ENCODE results near the gene MAP3K13.

Gene MAP3K13

DNA sequence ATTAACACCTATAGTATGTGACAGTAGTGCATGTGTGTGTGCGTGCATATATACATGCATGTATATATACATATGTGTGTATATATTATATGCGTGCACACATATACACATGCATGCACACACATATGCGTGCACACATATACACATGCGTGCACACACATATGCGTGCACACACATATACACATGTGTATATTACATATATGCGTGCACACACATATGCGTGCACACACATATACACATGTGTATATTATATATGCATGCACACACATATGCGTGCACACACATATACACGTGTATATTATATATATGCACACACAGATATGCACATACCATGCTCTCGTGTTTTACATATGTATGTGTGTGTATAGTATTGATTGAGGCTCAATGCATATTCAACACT lies 42.0 kb upstream of the MAP3K13 start:
- TF ChIP-seq, protein P1, sequence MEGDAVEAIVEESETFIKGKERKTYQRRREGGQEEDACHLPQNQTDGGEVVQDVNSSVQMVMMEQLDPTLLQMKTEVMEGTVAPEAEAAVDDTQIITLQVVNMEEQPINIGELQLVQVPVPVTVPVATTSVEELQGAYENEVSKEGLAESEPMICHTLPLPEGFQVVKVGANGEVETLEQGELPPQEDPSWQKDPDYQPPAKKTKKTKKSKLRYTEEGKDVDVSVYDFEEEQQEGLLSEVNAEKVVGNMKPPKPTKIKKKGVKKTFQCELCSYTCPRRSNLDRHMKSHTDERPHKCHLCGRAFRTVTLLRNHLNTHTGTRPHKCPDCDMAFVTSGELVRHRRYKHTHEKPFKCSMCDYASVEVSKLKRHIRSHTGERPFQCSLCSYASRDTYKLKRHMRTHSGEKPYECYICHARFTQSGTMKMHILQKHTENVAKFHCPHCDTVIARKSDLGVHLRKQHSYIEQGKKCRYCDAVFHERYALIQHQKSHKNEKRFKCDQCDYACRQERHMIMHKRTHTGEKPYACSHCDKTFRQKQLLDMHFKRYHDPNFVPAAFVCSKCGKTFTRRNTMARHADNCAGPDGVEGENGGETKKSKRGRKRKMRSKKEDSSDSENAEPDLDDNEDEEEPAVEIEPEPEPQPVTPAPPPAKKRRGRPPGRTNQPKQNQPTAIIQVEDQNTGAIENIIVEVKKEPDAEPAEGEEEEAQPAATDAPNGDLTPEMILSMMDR (IDR thresholded peaks at IDR 0.05): no peak
- TF ChIP-seq ZFX (IDR thresholded peaks at IDR 0.05; ENCODE audit: borderline replicate concordance): no peak
- H3K27ac ChIP-seq: no peak overlapping the region

DNA sequence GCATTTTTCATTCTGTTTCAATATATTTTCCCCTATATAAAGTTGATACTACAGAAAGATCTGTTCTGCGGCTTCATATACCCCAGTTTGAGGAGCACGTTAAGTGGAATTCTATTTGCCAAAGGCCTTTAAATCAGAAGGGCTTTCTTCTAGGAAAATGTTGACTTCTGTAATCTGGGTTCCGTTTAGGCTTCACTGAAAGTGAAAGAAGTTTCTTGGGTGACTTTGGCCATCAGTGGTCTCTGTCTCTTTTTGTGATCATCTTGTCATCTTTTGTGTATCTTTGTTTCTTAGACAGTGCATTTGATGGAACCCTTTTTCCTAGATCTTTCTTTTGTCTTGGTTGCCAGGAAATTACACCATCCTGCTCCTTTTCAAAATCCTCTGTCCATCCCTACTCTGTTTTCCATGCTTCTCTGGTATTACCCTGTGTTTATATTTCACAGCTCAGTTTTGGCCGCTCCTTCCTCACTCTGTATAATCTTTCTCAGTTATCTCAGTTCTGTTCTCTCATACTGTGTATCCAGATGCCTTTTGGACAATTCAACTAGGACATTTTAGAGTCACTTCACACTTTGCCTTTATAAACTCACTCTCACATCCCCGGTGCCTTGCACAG lies 40.7 kb upstream of the MAP3K13 start:
- no peak overlapping the region for H3K27ac ChIP-seq
- TF ChIP-seq, protein P1 (IDR thresholded peaks at IDR 0.05): no peak
- no peak for TF ChIP-seq ZFX (IDR thresholded peaks at IDR 0.05; ENCODE audit: borderline replicate concordance)

DNA sequence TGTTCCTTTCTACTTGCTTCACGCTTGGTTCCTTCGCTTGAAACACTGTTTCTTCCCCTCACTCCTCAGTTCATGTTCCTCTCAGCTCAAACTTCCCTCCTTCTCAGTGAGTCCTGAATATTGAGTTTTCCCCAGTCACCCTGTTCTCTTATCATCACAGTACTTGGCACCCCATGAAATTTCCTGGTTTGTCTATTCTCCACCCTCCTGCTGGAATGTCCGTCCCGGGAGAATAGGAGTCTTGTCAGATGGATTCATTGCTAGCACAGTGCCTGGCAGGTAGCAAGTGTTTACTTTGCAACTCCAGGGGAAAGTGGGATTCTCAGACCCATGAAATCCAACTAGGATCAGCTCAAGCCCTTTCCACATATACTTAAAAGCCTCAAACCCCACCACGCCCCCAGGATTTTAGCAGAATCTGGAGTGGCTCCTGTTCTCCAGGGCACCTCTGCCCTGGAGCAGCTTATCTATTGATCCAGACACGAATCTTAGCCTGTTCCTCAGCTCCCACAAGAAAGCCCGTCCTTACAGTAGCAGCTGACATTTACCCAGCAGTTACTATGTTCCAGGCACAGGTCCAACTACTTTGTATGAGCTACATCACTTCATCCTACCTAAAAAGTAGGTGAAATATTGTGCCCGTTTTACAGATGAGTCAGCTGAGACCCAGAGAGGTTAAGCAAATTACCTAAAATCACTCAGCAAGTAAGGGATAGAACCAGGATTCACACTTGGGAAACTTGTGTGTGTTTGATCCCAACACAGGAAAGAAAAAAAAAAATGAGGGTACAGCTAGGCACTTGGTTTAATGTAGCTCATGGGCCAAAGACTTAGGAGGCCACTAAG lies 36.8 kb upstream of the MAP3K13 start:
- no peak overlapping the region for H3K27ac ChIP-seq
- TF ChIP-seq, protein P1 (IDR thresholded peaks at IDR 0.05): no peak
- no peak for TF ChIP-seq ZFX (IDR thresholded peaks at IDR 0.05; ENCODE audit: borderline replicate concordance)

DNA sequence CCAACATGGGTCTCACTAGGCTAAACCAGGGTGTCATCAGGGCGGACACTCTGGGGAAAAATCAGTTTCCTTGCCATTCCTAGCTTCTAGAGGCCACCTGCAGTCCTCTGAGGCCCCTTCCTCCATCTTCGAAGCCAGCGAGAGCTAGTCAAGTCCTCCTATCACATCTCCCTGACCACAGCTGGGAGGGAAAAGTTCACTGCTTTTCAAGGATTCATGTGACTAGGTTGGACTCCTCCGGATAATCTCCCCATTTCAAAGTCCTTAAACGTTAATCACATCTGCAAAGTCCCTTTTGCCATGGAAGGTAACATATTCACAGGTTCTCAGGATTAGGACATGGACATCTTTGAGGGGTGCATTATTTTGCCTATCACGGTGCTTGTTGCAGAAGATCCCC lies 35.9 kb upstream of the MAP3K13 start:
- H3K27ac ChIP-seq: no peak overlapping the region
- TF ChIP-seq, protein P1 (IDR thresholded peaks at IDR 0.05): no peak
- no peak for TF ChIP-seq ZFX (IDR thresholded peaks at IDR 0.05; ENCODE audit: borderline replicate concordance)

DNA sequence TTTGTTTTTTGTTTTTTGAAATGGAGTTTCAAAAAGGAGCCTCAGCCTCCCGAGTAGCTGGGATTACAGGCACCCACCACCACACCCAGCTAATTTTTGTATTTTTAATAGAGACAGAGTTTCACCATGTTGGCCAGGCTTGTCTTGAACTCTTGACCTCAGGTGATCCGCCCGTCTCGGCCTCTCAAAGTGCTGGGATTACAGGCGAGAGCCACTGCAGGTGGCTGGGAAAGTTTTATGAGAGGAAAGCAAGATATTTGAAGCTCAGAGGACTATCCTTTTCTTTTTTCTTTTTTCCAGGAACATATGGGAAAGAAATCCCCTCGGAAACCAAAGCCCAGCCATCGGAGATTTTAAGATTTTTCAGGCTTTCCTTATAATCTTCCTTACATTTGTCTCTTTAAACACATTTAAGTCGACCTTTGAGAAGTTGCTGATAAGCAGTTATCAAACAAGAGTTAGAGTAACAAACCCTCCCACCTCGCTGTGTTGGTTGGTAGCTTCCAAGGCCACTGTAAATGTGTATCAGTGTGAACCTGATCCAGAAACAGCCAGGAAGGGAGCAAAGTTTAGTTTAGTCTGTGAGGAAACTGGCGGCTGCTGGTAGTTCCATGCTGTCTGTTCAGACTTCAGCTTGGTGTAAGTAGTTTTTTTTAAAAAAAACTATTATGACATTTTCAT lies 34.5 kb upstream of the MAP3K13 start:
- H3K27ac ChIP-seq: peak overlapping the region; percentile 10; the same call in 1 of the 2 replicates
- TF ChIP-seq, protein P1 (IDR thresholded peaks at IDR 0.05): no peak
- no peak for TF ChIP-seq ZFX (IDR thresholded peaks at IDR 0.05; ENCODE audit: borderline replicate concordance)

DNA sequence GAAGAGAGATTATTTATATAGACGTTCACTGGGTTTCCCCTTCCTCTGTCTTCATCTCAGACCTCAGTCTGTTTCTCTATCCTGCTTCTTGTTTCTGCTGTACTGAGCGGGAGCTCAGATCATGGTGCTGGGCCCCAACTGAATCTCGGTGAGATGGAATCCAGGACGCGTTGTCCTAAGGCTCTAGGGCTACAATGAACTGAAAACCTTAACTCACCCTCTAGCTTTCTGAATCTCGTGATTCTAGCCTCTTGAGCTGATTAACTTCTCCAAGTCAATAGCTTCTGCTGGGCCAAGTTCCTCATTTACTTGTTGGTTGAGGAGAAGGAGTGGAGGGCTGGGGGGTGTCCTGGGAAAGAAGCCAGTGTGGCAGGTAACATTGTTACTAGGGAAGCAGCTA lies 32.7 kb upstream of the MAP3K13 start:
- no peak for TF ChIP-seq ZFX (IDR thresholded peaks at IDR 0.05; ENCODE audit: borderline replicate concordance)
- no peak overlapping the region for H3K27ac ChIP-seq

DNA sequence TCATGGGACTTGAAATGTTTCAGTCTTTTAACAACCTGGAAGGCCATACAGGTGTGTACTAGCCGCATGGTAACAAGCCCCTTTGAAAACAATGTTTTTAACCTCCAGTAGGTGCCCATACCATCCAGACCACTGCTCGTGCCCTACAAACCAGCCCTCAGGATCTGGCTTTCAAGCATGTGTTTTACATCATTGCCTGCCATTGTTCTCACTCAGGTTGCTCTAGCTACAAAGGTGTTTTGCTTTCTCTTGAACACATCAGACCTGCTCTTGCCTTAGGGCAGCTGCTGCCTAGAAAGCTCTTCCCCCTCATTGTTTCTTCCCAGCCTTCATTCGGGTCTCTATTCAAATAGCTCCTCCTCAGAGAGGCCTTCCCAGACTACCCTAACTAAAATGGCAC lies 32.3 kb upstream of the MAP3K13 start:
- TF ChIP-seq ZFX (IDR thresholded peaks at IDR 0.05; ENCODE audit: borderline replicate concordance): no peak
- TF ChIP-seq, protein P1 (IDR thresholded peaks at IDR 0.05): no peak
- H3K27ac ChIP-seq: no peak overlapping the region

All from 22Rv1 (cell line).